Epithelial cell of prostate (primary cell): ENCODE results near the gene KANK4.

Experiments used
- DNase-seq: peaks from one replicate; pipeline ENCODE4 v3.0.0-alpha.2; 2011; ENCODE audit warnings: low read depth, low spot score
- H3K27ac ChIP-seq: fragments of 450-650 bp; 2 replicates; pipeline ENCODE4 v1.5.1; 2017; ENCODE audit warnings: mild to moderate bottlenecking

KANK4 gene

GRCh38 chr1:62218604-62219003 is 100.6 kb downstream of the KANK4 start:
- no peak overlapping the region for H3K27ac ChIP-seq
- DNase-seq, result no peak

- DNase-seq, result no peak
- H3K27ac ChIP-seq, result no peak overlapping the region
Observed at GRCh38 chr1:62213075-62213914, 105.9 kb downstream of the KANK4 start.

- H3K27ac ChIP-seq, result no peak overlapping the region
- DNase-seq, result no peak
Observed at GRCh38 chr1:62212411-62212810, 106.8 kb downstream of the KANK4 start.

- H3K27ac ChIP-seq, result peak overlapping the region; percentile 67
- DNase-seq, result no peak
Observed at GRCh38 chr1:62210960-62211359, 108.3 kb downstream of the KANK4 start.

- H3K27ac ChIP-seq, result peak overlapping the region; percentile 67
- DNase-seq, result peak; percentile 48
Observed at GRCh38 chr1:62209931-62210595, 109.2 kb downstream of the KANK4 start.

GRCh38 chr1:62208970-62209369 is 110.3 kb downstream of the KANK4 start:
- H3K27ac ChIP-seq, result no peak overlapping the region
- no peak for DNase-seq

GRCh38 chr1:62208087-62208486 is 111.1 kb downstream of the KANK4 start:
- DNase-seq, result no peak
- no peak overlapping the region for H3K27ac ChIP-seq

- DNase-seq, result no peak
Observed at GRCh38 chr1:62207187-62207586, 112.0 kb downstream of the KANK4 start.

GRCh38 chr1:62198781-62199125 is 120.5 kb downstream of the KANK4 start:
- no peak for DNase-seq
- no peak overlapping the region for H3K27ac ChIP-seq

More at GRCh38 chr1:62207187-62207586, 112.0 kb downstream of the KANK4 start:
- H3K27ac ChIP-seq, result no peak overlapping the region

- no peak overlapping the region for H3K27ac ChIP-seq
- DNase-seq, result no peak
Observed at GRCh38 chr1:62198069-62198780, 121.0 kb downstream of the KANK4 start.

- no peak overlapping the region for H3K27ac ChIP-seq
- DNase-seq, result no peak
Observed at GRCh38 chr1:62196086-62196690, 123.0 kb downstream of the KANK4 start.

GRCh38 chr1:62194651-62195544 is 124.3 kb downstream of the KANK4 start, which contains the start of gene L1TD1:
TSS of gene L1TD1 (plus strand) at chr1:62194849. CDS start at chr1:62206629, 11,780 bp downstream.
- H3K27ac ChIP-seq, result no peak within 1 kb of the TSS
- DNase-seq, result no peak

- H3K27ac ChIP-seq, result no peak overlapping the region
- DNase-seq, result no peak
Observed at GRCh38 chr1:62188111-62188510, 131.1 kb downstream of the KANK4 start.

- H3K27ac ChIP-seq, result no peak overlapping the region
- DNase-seq, result no peak
Observed at GRCh38 chr1:62187548-62187947, 131.7 kb downstream of the KANK4 start.
